IPS DF 19.7 (cell line): ENCODE results near the gene NUBP2.

Experiments
- DNase-seq: peaks from one replicate; pipeline ENCODE4 v3.0.0-alpha.2; 2013; ENCODE audit warnings: low read depth, low spot score

NUBP2 gene, protein sequence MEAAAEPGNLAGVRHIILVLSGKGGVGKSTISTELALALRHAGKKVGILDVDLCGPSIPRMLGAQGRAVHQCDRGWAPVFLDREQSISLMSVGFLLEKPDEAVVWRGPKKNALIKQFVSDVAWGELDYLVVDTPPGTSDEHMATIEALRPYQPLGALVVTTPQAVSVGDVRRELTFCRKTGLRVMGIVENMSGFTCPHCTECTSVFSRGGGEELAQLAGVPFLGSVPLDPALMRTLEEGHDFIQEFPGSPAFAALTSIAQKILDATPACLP

DNA sequence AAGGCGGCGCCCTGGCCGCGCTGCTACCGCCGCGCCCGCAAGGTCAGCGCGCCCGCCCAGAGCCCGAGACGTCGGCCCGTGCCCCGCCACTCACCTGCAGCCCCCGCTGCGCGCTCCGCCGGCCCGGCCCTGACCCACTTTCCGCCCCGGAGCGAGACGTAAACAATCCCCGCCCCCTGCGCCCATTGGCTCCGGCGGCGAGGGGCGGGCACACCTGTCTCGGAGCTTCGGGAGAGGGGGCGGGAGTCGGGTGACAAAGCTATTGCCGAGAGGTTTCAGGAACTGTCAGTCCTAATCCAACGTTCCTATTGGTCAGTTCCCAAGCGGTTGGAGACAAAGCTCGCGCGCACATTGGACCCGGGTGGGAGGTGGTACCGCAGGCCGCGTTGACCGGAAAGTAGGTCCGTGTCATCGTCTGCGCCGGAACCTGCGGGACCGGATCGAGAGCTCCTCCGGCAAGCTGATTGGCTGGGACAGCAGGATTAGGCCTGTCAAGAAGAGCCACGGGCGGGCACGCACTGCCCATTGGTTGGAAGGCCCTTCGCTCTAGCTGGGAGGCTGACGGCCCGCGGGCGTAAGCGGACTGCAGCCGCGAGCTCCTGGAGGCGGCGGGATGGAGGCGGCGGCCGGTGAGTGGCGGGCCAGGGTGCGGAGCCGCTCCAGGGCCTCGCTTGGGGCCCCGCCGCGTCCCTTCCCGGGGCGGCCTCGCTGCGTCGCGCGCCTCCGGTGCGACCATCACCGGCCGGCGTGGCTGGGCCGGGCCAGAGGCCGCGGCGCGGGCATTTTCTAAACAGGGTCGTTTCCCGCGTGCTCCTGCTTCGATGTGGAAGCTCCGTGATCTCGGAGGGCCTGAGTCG, at the start of gene NUBP2, which contains the start of gene SPSB3:
Gene NUBP2 (plus strand): TSS at position 553 of the 857 bp plus-strand sequence. CDS start 61 bp downstream, at position 614.
Gene SPSB3 (minus strand): TSS at position 164 of the 857 bp plus-strand sequence. CDS start 1,088 bp downstream, outside the sequence.
- DNase-seq, result peak; percentile 99

DNA sequence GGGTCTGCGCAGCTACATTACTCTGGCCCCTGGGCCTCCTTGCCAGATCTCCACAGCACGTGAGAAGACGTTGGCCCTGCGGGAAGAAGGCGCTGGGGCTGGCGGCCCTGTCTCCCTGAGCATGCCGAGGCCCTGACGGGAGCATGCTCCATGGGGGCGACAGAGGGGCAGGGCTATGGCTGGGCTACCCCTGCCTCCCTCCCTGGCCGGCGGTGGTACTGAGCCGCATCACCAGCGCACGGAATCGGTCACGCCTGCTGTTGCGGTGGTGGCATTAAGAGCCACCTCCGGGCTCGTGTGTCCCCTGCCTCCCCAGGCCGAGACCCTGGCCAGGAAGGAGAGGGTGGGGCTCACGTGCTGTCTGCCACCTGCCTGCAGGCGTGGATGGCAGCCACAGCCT, 48.6 kb upstream of the NUBP2 start:
- DNase-seq, result no peak

DNA sequence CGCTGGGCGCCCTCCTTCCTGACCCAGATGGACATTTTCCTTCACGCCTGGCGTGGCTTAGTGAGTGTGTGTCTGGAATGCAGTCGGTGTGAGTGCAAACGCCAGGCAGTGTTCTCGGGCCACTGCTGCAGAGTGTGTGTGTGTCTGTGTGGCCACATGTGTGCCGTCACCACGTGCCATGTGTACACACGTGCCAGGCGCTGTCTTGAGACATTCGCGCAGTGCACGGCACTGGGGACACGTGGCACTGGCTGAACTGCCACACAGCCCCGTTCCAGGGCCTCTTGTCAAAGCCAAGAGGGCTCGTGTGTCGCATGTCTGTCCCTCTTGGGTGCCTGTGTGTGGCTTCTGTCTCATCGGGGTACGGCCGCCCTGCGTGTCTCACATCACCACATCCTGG, 47.9 kb upstream of the NUBP2 start:
- DNase-seq, result no peak

DNA sequence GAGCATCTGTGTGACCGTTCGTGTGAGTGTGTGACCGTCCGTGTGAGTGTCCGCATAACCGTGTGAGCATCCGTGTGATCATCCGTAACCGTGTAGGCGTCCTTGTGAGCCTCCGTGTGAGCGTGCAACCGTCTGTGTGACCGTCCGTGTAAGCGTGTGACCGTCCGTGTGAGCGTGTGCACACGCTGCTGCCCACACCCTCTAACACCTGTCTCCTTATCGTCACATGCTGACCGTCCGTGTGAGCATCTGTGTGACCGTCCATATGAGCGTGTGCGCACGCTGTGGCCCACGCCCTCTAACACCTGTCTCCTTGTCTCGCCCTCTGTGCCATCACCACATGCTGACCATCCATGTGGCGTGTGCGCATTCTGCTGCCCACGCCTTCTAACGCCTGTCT, 42.5 kb upstream of the NUBP2 start:
- no peak for DNase-seq

DNA sequence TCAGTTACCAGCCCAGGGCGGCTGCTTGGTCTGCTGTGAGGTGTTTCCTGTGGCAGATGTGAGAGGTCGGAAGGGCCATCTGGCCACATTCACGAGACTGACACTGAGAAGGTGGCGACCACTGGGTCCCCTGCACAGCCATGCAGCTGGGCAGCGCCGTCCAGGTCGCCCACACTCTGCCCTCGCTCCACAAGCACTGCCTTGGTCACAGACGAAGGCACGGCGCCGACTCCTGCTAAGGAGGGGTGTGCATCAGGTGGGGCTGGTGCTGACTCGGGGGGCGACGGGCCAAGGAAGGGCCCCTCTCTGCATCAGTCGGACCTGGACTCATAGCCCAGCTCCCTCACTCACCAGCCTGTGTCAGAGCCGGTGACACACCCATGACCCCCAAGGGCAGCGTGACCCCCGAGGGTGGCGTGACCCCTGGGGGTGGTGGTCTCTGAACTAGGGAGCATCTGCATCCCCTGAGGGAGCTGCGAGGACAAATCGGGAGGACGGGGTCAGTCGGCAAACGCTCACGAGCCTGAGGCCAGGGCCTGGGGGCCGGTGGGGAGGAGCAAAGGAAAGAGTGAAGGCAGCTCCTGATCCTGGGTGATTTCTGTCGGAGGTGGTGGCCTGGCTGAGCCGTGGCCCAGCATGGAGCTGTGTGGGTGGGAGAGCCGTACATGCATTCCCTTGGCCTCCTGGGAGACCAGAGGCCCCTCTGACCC, 41.8 kb upstream of the NUBP2 start:
- no peak for DNase-seq

DNA sequence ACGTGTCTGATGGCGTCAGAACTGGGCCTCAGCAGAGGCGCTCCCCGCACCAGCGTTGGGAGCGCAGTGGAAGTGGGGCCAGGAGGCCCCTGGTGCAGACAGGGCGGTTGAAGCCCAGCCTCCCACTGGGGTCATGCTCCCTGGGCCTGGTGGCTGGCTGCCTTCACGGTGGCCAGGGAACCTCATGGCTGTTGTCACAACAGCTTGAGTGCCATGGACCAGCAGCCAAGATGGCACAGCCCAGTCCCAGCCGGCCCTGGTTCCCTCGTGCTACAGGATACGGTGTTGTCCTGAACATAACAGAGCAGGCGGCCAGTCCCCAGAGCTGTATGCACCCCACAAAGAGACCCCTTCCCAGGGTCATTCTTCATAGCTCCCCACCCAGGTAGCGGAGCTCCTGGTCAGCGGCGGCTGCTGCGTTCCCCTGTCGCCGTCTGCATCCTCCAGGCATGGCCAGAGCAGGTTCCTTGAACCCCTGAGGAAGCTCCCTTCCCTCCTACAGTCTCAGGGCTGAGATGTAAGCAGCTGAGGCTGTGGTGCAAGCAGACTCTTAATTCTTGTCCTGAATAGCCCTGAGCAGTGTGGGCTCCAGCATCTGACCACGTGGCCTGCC, 41.1 kb upstream of the NUBP2 start:
- no peak for DNase-seq

DNA sequence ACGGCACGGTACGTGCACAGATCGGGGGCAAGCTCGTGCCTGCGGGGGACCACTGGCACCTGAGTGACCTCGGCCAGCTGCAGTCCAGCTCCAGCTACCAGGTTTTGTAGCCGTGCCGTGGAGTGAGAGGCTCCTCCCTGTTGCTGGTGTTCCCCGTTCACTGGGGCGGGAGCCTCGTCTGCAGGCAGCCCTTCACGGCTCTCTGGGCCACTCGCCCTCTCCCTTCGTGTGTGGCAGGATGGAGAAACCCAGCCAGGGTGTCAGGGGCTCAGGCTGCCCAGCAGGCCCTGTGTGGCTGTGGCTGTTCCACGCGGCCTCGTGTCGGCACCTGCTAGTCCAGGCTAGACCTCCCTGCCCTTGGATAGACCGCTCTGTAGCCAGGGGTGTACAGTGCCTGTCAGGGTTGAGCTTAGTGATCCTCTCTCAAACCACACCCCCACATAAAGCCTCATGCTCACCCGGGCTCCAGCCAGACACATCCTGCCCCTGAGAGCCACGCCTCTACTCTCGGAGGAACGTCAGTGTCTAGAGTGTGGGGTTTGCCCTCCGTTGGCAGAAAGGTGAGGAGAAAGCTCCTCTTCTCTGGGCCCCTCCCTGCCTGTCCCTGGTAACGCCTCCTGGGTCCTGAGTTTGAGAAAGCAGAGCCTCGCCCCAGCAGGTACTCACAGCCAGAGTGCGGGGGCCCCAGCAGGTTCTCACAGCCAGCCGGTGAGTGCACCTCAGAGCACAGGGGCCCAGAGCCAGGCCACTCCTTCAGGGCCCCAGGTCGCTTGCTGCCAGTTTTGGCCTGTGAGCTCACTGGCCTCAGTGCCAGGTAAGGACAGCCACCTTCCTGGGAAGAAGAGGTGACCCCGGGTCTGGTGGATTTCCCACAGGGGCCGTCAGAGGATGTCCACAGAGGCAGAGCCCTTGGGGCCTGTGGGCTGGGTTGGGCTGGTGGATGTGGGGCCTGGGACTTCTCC, 39.1 kb upstream of the NUBP2 start:
- no peak for DNase-seq

DNA sequence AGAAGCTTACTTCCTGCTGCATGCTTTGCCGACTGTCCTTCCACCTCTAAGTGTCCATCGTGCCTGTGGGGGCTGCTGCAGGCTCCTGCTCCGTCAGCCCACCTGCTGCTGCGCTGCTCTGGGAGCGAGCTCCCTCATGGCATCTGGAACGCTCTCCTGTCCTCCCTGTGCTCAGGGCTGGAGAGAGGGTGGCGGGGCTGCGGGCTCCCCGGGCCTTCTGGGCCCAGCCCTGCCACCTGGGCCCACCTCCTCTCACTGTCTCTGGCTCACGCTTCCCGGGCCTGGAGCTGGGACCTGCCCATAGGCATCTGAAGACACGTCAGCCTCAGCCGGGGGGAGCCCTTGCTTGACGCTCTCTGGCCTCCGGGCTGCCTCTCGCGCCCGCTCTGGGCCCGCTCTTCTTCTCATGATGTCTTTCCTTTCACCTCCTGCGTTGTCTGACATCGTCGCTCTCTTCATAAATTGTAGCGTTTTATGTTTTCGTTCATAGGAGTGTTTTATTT, 38.4 kb upstream of the NUBP2 start:
- DNase-seq, result no peak

DNA sequence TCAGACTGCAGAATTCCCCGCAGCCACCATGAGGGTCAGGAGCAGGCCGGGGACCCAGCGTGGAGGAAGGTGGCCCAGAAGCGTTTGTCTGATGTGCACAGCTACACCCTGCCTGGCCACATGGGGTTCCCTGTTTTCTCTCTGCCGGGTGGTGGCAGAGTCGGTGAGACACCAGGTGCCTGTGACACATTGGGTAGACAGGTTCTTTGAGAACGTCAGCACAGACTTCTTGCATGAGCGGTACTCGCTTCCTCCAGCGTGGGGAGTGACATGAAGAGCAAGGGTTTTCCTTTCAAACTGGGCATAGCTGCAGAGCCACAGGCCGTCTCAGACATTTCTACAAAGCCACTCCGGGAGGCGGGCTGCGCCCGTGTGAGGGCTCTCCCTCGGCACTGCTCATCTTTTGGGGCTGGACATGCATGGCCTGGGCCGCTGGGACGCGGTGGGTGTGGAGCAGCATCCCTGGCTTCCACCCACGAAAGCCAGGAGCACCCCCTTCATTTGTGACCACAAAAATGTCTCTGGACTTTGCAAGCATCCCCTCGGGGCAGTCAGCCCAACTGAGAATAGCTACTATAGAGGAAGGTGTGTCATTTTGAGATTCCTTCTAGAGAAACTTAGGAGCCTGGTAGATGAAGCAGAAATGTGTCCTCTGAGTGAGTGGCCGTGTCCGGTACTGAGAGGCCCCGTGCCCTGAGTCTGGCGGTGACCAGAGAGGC, 37.4 kb upstream of the NUBP2 start:
- DNase-seq, result no peak

DNA sequence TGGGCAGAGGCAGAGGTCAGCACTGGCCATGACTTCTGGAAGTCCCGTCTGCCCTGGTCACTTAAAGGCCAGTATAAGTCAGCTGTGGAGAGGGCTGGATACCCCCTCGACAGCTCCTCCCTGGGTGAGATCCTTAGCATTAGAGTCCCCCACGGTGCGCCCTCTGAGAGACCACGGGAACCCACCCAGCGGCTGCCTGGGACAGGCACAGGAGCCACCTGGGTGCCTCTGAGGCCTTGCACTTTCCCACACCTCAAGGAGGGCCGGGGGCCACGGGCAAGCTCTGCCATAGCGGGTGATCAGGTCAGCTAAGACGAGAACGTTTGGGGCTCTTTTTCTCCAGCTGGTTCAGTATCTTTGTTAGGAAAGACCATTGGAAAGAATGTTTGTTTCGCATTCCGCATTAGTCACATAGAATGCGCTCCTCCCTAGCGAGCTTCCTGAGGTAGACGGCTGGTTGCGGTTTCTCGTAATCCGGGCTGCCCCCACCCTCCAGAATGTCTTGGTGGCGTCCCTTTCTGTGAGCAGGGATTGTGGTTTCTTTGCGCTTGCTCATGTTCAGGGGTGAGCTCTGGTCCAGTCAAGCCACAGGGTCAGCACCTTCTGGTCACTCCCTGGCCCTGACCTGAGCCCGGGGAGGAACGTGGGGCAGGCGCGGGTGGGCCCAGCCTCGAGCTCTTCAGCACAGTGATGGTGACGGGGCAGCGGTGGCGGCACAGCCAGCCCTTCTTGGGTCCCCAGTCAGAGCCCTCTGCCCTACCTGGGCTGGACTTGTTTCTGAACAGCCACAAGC, 36.7 kb upstream of the NUBP2 start:
- DNase-seq, result no peak

DNA sequence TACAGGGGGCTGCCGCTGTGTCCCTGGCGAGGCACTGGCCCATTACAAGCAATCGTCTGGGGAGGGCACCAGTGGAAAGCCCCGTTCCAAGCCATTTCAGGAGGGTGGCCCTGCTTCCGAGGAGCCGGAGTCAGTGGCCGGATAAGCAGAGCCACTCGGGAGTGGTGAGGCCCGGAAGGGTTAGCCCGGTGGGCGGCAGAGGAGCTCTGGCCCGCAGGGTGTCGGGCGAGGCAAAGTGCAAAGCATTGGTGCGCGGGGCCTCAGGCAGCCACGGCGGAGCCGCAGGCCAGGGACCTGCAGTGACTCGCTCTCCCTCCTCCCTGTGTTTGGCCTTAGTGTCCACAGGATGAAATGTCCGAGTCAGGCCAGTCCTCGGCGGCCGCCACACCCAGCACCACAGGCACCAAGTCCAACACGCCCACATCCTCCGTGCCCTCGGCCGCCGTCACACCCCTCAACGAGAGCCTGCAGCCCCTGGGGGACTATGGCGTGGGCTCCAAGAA, 36.0 kb upstream of the NUBP2 start:
- DNase-seq, result no peak

DNA sequence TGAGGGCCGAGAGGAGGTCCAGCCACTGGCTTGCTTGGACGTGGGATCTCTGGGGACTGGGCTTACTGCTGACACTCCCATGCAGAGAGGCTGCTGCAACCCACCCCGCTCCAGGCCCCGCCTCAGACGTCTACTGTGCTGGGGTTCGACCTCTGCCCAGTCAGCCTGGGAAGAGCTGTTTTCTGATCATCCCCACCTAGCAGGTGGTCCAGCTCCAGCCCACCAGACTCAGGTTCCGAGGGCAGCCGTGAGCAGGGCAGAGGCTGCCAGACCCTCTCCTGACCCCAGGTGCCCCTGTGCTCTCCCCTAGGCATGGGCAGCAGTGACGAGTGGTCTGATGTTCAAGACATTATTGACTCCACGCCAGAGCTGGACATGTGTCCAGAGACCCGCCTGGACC, 34.8 kb upstream of the NUBP2 start:
- no peak for DNase-seq

DNA sequence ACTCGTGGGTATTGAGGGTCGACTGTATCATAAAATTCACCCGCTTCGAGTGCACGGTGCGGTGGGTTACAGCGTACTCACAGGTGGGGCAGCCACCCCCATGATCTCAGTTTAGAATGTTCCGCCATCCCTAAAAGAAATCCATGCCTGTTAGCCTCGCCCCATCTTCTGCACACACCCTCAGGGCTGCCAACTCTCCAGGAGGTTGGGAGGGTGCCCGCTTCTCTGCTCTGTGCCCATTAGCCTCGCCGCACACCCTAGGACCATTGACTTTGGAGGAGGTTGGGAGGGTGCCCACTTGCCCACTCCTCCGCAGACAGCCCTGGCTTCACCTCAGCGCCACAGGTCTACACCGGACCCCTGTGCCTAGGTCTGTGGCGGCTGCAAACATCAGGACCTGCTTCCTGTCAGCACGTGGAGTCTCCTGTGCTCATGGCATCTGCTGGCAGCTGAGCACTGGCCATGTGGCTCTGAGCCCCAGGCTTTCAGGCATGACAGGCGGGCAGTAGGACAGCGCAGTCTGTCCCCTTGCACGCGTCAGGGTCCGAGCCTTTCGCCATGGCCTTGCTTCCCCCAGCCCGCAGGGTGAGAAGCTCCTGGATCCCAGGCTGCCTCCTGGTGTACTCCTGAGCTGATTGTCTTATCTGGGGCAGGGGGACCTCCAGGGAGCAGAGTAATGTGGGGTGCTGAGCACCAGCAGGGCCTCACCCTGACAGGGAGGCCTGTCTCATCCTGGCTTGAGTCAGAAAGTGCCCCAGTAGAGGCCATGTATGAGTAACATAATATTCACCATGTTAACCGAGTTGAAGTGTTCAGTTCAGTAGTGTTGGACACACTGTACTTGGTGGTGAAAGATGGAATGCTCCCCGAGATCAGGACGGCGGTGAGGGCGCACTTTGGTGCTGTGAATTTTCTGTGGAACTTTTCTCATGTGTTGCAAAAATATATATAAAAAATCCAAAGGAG, 33.3 kb upstream of the NUBP2 start:
- no peak for DNase-seq

DNA sequence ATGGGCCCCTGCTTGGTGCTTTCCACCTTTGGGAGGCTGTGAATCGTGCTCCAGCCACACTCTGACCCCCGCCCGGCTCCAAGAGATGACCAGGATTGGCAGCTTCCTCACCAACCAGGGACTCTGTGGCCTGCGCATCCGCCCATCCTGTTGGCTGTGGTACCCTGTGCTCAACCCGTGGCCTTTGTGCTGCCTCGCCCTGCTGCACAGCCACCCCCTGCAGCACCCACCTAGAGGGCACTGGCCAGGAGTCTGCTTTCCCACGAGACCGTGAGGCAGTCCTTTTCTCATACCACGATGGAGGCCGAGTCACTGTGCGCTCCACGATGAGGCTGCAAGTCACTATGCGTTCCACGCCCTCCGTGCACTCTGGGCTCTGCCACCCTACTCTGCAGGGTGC, 30.8 kb upstream of the NUBP2 start:
- no peak for DNase-seq

DNA sequence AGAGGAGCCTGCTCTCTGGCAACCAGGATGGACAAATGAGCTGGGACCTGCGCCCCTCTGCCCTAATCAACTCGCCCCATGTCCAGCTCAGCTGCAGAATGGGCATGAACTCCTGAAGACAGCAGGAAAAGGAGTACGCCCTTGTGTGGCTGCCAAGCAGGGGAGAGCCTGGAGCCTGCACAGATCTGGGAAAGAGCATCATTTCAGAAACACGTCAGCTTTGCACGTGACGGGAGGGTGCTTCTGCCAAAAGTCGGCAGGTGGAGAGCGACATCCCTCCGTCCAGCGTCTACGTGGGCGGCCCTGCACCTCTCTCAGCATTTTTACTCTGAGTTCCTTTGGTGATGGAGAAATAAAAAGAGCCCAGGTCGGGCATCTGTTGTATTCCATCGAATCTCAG, 29.9 kb upstream of the NUBP2 start:
- DNase-seq, result no peak

DNA sequence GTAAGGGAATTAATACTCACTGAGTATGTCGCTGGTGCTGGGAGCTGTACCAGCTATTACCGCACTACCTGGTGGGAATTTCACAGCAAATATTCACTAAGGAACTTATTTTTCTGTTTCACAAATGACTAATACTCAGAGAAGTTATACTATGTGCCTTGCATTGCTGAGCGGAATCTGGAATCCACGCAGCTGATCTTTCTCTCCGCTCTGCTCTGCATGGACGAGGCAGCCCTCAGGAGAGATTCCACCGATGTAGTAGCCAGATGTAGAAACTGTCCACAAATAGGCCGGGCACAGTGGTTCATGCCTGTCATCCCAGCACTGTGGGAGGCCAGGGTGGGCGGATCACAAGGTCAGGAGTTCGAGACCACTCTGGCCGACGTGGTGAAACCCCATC, 28.6 kb upstream of the NUBP2 start:
- no peak for DNase-seq

DNA sequence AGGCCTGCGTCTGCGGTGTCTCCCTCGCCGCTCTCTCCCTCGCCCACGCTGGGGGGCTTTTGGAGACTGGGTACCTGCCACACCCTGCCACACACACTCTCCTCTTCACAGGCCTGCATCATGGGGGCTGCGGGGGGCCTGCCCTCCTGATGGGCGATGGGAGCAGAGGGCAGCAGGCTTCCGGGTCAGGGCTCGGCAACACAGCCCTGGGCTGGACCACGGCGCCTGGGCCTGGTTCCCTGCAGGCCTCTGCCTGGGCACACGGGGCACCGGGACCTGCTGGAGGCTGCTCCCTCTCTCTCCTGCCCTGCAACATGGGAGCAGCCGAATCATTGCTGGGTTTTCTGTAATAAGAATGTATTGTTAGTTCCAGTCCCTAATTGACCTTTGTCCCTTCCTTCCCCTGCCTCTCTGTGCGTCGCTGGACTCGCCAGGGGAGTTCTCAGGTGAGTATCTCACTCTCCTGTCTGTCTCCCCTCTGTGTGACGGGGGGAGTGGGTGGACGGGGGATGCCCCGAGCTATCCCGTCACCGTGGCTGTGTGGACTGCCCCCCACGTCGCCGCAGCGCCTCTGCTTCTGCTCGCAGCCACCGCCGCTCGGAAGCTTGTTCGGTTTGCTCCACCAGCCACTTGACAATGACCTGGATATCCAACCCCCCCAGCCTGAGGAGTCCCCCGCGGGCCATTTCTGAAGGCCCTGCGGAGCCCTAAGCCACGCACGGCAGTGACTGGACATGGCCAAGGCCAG, 24.9 kb upstream of the NUBP2 start:
- DNase-seq, result no peak
